ENCODE data around the gene FMN1. TPM values are rescaled to one million over a fixed set of nuclear protein-coding genes. Genes with fewer than 3 reads are reported as not detected.
A peak's percentile ranks its signal among the peaks of the same experiment; 100 is the strongest.

The FMN1 gene
- total and polyA plus RNA-seq, 11 donors = 0.61 to 10.6 (median 3.6) TPM

DNA sequence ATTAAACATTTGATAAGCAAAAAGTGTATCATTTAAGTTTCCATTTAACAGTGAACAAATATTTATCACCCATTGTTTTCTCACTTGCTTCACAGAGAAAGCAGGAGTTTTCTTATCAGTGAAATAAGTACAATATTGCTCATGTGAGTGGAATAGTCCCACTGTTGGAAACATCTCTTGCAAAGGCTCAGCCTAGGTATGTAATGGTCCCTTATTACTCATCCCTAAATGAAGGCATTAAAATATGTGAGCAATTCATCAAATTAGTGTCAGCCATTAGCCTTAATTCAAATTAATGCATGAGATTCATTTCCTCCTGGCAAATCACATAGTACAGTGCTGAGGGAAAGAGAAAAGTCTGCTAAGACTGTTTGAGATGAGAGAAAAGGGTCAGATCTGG lies 9.6 kb upstream of the FMN1 start:
- no peak for DNase-seq
- H3K4me1 ChIP-seq = peaks cover 0 to 9% (median 0%) of the 10 kb centered on the region in 12 donors
- intact Hi-C loops (cut with DNase I) = no loop called here
- TF ChIP-seq, protein P1, sequence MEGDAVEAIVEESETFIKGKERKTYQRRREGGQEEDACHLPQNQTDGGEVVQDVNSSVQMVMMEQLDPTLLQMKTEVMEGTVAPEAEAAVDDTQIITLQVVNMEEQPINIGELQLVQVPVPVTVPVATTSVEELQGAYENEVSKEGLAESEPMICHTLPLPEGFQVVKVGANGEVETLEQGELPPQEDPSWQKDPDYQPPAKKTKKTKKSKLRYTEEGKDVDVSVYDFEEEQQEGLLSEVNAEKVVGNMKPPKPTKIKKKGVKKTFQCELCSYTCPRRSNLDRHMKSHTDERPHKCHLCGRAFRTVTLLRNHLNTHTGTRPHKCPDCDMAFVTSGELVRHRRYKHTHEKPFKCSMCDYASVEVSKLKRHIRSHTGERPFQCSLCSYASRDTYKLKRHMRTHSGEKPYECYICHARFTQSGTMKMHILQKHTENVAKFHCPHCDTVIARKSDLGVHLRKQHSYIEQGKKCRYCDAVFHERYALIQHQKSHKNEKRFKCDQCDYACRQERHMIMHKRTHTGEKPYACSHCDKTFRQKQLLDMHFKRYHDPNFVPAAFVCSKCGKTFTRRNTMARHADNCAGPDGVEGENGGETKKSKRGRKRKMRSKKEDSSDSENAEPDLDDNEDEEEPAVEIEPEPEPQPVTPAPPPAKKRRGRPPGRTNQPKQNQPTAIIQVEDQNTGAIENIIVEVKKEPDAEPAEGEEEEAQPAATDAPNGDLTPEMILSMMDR (IDR thresholded peaks at IDR 0.05) = no peak
- no peak for TF ChIP-seq POLR2A (IDR thresholded peaks at IDR 0.05)
- no peaks in the 10 kb centered on the region for H3K9me3 ChIP-seq
- H3K27ac ChIP-seq = no peak overlapping the region
- no peak for ATAC-seq
- H3K27me3 ChIP-seq = no peaks in the 10 kb centered on the region
- H3K36me3 ChIP-seq = no peaks in the 10 kb centered on the region
- no peak overlapping the region for H3K4me3 ChIP-seq

DNA sequence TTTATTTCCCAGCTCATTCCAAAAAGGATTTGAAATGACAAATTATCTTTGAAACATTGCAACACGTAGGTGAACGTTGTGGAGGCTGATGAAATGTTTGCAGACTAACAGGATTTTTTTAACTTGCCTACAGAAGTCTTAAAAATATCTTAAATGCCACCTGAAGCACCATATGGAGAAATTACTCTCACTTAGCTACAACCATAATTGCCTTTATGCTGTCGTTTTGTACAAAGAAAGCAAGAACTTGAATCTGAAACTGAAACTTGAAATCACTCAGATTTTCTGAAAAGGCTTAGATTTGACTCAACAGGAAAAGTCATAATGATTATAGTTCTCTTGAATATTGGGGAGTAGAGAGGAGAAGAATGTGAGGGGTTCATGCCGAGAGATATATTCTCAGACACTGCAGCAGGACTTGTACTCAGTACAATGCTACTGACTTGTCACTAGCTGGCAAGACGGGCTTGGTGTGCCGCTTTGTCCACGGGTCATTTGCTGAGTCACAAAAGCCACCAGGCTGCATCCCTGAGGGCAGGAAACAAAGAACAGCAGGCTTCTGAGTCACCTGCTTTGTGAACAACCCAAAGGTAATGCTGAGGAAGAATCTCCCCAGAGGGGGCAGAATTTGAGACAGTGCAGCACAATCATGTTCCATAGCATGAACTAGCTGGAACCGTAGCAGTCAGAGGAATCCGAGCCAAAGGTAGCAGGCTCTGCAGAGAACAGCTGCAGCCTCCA lies 7.1 kb upstream of the FMN1 start:
- no peaks in the 10 kb centered on the region for H3K36me3 ChIP-seq
- peak overlapping the region in 1 of 12 donors; percentile 56 for H3K27ac ChIP-seq
- H3K4me3 ChIP-seq = peak overlapping the region in 8 of 12 donors; percentile 12 to 55 (median 32)
- no peaks in the 10 kb centered on the region for H3K27me3 ChIP-seq
- ATAC-seq = peak in 3 of 4 donors; percentile 62 to 65 (median 62)
- H3K4me1 ChIP-seq = peaks cover 0 to 9% (median 0%) of the 10 kb centered on the region in 12 donors
- 42 to 49% (median 44%) methylated on average over 9 of the region's 9 CpGs for WGBS, 4 donors
- peak in 2 of 5 donors; percentile 31 to 36 for DNase-seq
- TF ChIP-seq POLR2A (IDR thresholded peaks at IDR 0.05) = no peak
- TF ChIP-seq, protein P1 (IDR thresholded peaks at IDR 0.05) = no peak
- H3K9me3 ChIP-seq = no peaks in the 10 kb centered on the region
- intact Hi-C loops (cut with DNase I) = no loop called here

DNA sequence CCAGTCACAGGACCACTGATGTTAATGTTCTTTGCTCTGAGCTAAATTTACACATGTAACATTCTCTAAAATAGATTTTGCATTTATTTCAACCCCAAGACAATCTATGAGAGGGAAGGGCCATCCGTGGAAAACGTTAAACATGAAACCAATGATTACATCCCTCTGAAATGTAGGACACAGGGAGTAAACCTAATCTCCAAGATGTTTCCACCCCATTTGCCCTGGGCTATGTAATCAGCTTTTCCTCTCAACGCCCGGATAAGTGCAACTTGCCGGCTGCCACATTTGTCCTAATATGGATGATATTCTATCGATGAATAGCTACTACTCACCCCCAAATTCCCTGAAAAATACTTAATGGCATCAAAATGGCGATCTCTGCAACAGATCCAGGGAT lies 6.4 kb upstream of the FMN1 start:
- H3K4me3 ChIP-seq = no peak overlapping the region
- WGBS, 4 donors = 47 to 62% (median 57%) methylated on average over 7 of the region's 7 CpGs
- TF ChIP-seq POLR2A (IDR thresholded peaks at IDR 0.05) = no peak
- TF ChIP-seq, protein P1 (IDR thresholded peaks at IDR 0.05) = no peak
- H3K27ac ChIP-seq = no peak overlapping the region
- no peak for ATAC-seq
- no peaks in the 10 kb centered on the region for H3K9me3 ChIP-seq
- H3K36me3 ChIP-seq = no peaks in the 10 kb centered on the region
- DNase-seq = no peak
- no peaks in the 10 kb centered on the region for H3K27me3 ChIP-seq
- peaks cover 0 to 9% (median 0%) of the 10 kb centered on the region in 12 donors for H3K4me1 ChIP-seq
- intact Hi-C loops (cut with DNase I) = no loop called here

DNA sequence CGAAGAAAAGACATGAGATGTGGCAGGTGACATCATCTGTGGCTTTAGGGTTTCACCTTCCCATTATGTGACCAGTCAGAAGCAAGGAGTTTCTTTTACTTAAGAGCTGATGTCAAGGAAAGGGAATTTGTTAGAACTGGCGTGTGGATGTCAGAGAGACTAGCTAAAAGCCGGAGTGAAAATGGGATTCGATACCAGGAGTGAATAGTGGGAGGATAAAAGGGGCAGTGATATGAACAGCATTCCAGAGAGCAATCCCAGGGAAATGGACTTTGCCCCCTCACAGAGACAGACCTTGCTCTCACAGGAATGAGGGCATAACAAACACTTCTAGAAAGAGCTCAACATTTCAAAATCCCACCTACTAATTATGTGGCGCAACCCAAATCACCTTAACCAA lies 5.9 kb upstream of the FMN1 start:
- Histone ChIP-seq H3K27ac (no peak overlapping the region), H3K4me3 (no peak overlapping the region), H3K27me3 (no peaks in the 10 kb centered on the region), H3K4me1 (peaks cover 0 to 9% (median 0%) of the 10 kb centered on the region in 12 donors), H3K36me3 (no peaks in the 10 kb centered on the region), H3K9me3 (no peaks in the 10 kb centered on the region)
- DNase-seq = no peak
- ATAC-seq = no peak
- intact Hi-C loops (cut with DNase I) = no loop called here
- TF ChIP-seq, protein P1 (IDR thresholded peaks at IDR 0.05) = no peak
- no peak for TF ChIP-seq POLR2A (IDR thresholded peaks at IDR 0.05)
- WGBS, 4 donors = 62 to 82% (median 70%) methylated on average over 5 of the region's 5 CpGs
